GM20000 (cell line): ENCODE results near the gene LCOR.
"Not testable (repeated sequence)": the region's sequence is repeated elsewhere in the genome, so short reads cannot be mapped to it uniquely, and the experiment has no call there.

Source experiments
- DNase-seq: peaks from one replicate; pipeline ENCODE4 v3.0.0; 2012; ENCODE audit warnings: low spot score
- TF ChIP-seq, protein P1 (sequence below): IDR thresholded peaks from 2 replicates; pipeline ENCODE4 v1.5.1; 2012; ENCODE audit warnings: mild to moderate bottlenecking, control low read depth; ENCODE audit errors: extremely low read depth, missing control alignments

Gene LCOR

GRCh38 chr10:96840841-96841518, 8.9 kb downstream of the LCOR start:
- TF ChIP-seq, protein P1, sequence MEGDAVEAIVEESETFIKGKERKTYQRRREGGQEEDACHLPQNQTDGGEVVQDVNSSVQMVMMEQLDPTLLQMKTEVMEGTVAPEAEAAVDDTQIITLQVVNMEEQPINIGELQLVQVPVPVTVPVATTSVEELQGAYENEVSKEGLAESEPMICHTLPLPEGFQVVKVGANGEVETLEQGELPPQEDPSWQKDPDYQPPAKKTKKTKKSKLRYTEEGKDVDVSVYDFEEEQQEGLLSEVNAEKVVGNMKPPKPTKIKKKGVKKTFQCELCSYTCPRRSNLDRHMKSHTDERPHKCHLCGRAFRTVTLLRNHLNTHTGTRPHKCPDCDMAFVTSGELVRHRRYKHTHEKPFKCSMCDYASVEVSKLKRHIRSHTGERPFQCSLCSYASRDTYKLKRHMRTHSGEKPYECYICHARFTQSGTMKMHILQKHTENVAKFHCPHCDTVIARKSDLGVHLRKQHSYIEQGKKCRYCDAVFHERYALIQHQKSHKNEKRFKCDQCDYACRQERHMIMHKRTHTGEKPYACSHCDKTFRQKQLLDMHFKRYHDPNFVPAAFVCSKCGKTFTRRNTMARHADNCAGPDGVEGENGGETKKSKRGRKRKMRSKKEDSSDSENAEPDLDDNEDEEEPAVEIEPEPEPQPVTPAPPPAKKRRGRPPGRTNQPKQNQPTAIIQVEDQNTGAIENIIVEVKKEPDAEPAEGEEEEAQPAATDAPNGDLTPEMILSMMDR, result no peak
- DNase-seq, result no peak

GRCh38 chr10:96842896-96843723, 11.0 kb downstream of the LCOR start:
- TF ChIP-seq, protein P1, result no peak
- no peak for DNase-seq

DNA sequence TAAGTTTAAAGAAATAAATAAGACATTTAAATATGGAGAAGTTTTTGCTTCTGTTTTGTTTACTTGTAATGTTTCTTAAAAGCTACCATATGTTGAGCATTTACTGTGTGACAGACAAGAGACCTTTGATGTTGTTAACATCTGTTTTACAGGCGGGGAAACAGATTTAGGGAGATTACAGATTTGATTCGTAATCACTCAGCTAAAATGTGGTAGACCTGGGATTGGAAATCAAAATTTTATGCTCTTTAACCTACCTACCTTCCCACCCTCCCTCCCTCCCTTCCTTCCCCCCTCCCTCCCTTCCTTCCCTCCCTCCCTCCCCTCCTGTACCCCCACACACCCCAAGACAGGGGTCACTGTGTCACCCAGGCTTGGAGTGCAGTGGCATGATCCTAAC, 11.7 kb downstream of the LCOR start:
- TF ChIP-seq, protein P1, result no peak

GRCh38 chr10:96846395-96846794, 14.3 kb downstream of the LCOR start:
- TF ChIP-seq, protein P1, result no peak
- DNase-seq, result no peak

More for the DNA sequence above, 11.7 kb downstream of the LCOR start:
- DNase-seq, result no peak

GRCh38 chr10:96846926-96847325, 14.8 kb downstream of the LCOR start:
- TF ChIP-seq, protein P1, result no peak
- no peak for DNase-seq

GRCh38 chr10:96847356-96847755, 15.3 kb downstream of the LCOR start:
- not testable (repeated sequence) for DNase-seq

GRCh38 chr10:96850113-96850512, 18.0 kb downstream of the LCOR start:
- DNase-seq, result no peak
- TF ChIP-seq, protein P1, result no peak
